Measurements from ENCODE around the gene PTPRT.

GRCh38 chr20:42155586-42155985 is 1034.1 kb downstream of the PTPRT start:
- TF ChIP-seq ZNF384 (IDR thresholded peaks at IDR 0.05), result no peak
- no peak for TF ChIP-seq TARDBP (IDR thresholded peaks at IDR 0.05)
- no peak for TF ChIP-seq SP1 (IDR thresholded peaks at IDR 0.05)
- TF ChIP-seq HDGF (IDR thresholded peaks at IDR 0.05; ENCODE audit: borderline replicate concordance), result no peak
- TF ChIP-seq SUZ12 (IDR thresholded peaks at IDR 0.05), result no peak
- TF ChIP-seq ARNT (IDR thresholded peaks at IDR 0.05), result no peak
- TF ChIP-seq FOXM1 (IDR thresholded peaks at IDR 0.05; ENCODE audit: borderline replicate concordance), result no peak
- TF ChIP-seq PKNOX1 (IDR thresholded peaks at IDR 0.05), result no peak
- TF ChIP-seq BHLHE40 (IDR thresholded peaks at IDR 0.05; ENCODE audit: borderline replicate concordance), result no peak
- no peak for TF ChIP-seq FOXK2 (IDR thresholded peaks at IDR 0.05)
- no peak for TF ChIP-seq ELF4 (IDR thresholded peaks at IDR 0.05)
- no peak for TF ChIP-seq FOXA1 (IDR thresholded peaks at IDR 0.05)
- TF ChIP-seq CTBP1 (IDR thresholded peaks at IDR 0.05; ENCODE audit: borderline replicate concordance), result no peak
- no peak for TF ChIP-seq NFRKB (IDR thresholded peaks at IDR 0.05)
